GM19035 (cell line): ENCODE measurements around the gene TLR6.

Experiments
- ATAC-seq: cut with Tn5 transposase; IDR thresholded peaks from one replicate; pipeline ENCODE4 v1.9.1; 2021; ENCODE audit not compliant: unreplicated experiment

TLR6 gene

DNA sequence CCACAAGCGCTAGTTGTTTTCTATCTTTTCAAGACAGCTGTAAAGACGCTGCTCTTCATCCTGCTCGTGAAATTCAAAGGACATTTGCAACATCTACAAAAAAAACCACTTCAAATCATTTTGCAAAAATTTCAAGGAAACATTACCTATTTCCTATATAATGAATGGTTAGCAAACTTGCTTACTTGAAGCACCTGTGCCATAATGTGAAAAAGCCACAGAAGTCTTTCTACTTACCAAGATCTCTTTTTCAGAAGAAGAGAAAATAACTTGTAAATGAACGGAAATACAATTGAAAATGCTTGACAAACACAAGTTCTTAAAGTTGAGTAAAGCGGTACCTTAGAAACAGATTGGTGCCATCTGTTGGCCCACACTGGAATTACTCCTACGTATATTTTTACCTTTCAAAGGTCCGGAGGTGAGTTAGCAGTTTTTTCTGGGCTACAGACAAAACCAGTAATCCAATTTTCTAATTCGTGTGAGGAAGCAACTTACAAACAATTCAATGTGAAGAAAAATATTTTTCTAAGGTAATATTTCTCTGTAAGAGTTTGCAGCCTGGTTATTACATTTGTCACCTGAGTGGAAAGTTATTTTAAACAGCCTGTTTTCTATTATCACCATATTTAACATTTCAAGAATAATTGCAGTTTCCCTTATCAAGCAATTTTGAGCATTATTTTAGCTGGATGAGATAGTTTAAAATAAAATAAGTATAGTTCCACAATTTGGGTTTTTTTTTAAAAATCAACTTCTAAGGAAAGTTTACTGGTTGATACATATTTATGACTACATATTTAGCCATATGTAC lies at the start of gene TLR6:
TLR6 (minus strand) TSS at position 294 of the 814 bp plus-strand sequence. CDS start 27,344 bp downstream, outside the sequence.
- peak; percentile 50 for ATAC-seq

DNA sequence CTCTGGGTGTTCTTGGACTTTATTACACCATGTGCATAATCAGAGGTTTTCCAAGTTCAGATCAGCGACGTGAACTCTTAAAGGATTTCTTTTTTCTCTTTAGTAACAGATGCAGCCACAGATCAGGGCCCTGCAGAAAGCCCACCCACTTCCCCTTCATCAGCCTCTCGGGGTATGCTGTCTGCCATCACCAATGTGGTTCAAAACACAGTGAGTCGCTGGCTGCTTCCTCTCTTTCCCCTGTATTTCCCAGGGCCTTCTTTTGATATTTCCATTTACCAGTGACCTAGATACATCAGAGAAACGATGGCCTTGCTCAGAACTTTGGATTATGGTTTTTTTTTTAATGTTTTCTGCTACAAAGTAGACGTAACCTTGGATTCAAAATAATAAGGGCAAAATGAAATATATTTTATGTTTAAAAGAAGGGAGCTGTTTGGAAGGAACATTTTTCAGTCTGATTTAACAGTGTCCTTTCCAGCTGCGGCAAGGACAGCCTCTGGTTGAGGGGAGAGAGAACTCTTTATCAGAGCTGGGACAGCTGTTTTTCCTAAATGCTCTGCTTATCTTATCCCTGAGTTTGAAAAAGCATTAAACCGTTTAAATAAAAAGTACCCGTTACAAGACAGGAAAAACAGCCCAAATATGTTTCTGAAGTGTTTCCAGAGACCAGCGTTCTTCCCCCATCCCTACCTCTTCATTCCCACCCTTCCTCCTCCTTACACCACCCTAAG lies 49.2 kb upstream of the TLR6 start:
- ATAC-seq, result no peak

DNA sequence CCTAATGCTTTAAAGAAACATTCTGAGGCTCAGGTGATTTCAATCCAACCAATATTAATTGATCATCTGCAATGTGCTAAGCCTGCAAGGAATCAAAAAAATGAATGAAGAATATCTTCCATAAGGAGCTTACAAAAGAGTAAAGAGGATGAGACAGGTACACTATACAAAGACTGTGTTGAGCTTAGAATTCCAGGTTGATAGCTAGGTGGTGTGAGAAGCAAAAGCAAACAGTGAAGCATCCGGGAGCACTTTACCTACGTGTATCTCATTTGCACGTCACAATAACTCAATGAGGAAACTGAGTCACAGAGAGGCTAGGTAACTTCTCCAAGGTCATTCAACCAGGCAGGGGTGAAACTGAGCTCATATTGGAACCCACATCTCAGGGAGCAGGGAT lies 48.1 kb upstream of the TLR6 start:
- no peak for ATAC-seq

DNA sequence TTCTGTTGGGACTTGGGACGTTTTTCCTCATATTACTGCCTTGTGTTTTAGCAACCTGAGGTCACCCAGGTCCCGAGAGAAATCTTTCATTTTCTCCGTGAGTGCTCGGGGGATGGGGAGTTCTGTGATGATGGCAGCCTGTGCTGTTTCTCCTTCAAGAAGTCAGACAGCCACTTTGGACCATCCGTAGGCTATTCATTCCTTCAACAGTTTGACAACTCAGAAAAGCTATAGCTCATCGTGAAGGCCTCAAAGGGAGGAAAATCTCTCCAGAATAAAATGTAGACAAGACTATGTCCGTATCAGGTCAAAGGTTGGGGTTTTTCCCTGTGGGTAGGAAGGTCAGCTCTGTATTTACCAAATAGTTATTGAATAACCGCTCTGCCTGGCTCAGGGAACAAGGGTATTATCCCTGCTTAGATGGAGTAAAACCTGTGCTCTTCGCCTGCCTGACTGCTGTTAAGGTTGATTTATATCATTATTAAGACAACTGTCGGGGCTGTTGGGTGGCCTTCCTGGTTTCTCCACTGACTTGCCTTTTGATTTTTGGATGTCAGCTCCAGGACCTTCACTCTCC lies 47.6 kb upstream of the TLR6 start:
- ATAC-seq, result no peak

DNA sequence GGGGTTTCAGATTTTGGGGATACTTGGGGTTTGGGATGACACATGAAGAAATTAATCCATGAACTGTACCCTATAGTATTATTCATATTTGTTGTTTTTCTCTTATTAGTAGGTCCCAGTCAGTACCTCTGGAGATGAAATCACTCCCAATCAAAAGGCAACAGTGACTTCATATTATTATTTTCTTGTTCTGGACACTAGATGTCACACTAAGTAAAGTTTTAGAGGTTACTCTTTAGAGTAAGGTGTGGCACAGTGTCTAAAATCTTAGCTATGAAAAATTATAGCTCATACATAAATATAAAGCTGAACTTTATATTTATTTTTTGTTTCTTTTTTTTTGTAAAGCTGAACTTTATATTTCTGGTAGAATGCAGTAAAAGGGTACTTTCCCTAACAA lies 46.1 kb upstream of the TLR6 start:
- ATAC-seq, result no peak

DNA sequence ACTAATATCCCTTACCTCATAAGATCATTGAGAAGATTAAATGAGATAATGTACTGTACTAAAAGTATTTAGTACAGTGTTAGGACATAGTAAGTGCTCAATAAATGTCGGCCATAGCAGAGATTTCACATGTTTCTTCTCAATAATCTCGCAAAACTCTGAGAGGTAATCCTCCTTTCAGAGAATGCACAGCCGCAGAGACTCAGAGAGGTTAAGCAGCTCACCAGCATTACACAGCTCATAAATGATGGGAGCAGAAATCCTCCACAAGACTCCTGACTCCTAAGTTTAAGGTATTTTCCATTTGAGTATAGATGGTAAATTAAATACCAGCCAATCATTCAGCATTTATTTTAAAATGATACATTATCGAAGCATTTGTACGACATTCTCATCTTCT lies 45.6 kb upstream of the TLR6 start:
- no peak for ATAC-seq

DNA sequence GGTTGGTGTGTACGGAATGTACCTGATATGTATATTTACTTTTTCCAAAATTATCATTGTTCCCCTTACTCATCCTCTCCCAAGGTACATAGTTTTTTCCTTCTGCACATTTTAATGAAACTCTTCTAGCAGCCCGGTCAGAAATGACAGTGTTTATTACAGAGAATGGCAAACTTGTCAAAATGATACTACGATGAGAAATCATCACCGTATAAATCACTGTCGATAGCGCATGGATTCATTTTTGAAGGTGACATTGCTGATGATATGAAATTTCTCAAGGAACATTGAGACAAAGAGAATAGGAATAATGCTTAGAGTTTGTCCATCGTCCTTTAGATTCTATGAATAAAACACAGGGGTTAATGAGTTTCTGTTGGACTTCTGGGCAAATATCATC lies 41.6 kb upstream of the TLR6 start:
- no peak for ATAC-seq

DNA sequence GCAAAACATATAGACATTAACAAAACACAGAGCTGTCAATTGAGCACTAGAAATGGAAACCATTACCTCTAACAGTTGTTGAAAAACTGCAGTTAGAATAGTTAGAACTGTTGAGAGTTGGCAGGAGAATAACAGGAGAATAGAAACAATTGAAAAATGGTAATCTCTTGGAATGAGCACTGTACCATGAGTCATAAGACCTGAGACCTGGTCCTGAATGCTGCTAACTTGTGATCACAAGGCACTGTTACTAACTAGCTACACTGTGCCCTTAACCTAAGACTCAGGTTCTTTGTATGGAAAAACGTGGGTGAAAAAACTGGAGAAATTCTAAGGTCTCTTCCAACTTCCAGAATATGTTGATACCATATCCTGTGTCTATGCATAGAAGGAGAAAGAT lies 40.3 kb upstream of the TLR6 start:
- no peak for ATAC-seq

DNA sequence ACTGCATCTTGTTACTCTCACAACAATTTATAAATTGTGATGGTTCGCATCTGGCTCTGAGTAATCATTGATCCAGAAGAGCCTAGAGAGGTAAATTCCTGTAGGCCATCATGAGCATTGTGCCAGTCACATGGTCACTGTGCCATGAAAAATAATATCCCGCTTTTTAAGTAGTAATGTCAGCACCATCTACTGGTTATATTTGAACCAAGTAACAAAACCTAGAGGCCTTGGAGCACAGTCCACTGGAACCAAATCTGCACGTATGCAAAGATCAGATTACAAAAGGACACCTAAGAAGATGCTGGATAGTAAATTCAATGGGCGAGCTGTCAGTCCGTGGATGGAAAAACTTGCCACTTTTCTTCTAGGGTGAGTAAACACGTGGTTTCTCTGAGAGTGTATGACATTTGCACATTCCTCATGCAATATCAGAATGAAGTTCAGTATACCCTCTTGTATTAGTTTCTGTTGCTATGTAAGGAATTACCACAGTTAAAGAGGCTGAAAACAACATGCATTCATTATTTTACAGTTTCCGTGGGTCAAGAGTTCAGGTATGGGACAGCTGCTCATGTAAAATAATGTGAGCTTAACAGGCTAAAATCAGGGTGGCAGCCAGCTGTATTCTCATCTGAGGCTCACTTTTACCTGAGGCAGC lies 37.8 kb upstream of the TLR6 start:
- no peak for ATAC-seq

DNA sequence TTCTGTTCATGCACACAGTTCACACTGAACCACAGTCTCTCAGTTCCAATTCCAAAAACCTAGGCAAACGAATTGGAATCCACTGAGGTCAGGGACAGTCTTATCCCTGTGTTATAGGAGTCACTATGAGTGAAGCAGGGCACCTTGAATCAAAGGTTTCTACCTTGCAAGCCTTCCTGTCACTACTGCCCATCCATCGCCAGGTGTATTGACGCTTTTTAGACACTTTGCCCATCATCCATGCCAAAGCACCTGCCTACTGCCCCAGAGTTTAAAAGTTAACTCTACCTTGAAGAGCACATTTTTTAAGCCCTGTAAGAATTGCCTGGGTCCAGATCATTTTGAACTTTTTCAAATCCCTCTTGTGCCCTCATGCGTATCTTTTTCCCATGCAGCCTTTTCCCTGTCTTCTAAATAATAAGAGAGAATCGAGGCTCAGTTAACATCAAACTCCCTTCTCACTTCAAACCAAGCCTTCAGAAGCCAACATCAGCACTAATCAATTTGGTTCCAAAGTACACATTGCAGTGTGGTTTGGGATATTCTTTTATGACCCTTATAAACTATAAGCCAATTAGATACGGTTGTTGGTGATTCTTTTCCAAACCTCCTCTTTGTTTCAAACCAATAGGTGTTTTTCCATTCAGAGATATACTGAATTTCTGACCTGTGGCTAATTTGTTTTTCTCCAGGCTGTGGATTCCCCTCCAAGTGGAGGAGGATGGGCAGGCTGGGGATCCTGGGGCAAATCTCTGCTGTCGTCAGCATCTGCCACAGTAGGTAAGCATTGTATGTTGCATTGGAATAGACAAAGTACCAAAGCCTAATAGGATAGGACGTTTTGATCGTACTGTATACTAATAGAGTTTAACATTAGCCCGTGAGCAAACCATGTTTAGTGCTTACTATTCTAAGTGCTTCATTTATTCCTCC lies 34.7 kb upstream of the TLR6 start:
- ATAC-seq, result no peak

DNA sequence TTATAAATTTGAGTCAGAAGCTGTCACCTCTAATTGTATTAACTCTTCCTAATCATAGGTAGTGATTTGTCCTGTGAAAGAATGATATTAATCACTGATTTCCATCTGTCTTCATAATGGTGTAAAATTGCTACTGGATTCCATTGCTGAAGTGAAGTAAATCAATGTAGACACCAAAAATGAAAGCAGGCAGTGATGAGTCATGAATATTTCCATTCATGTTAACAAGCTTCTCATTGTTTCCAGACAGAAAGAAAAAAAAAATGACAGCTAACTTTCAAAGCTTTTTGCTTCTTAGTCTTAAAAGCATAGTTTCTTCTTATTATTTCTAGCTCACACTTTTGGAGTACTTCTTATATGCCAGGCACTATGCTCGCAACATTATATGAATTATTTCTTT lies 32.5 kb upstream of the TLR6 start:
- no peak for ATAC-seq

GRCh38 chr4:38884254-38884653 lies 27.6 kb upstream of the TLR6 start:
- no peak for ATAC-seq

GRCh38 chr4:38876636-38877035 lies 20.0 kb upstream of the TLR6 start:
- ATAC-seq, result no peak

DNA sequence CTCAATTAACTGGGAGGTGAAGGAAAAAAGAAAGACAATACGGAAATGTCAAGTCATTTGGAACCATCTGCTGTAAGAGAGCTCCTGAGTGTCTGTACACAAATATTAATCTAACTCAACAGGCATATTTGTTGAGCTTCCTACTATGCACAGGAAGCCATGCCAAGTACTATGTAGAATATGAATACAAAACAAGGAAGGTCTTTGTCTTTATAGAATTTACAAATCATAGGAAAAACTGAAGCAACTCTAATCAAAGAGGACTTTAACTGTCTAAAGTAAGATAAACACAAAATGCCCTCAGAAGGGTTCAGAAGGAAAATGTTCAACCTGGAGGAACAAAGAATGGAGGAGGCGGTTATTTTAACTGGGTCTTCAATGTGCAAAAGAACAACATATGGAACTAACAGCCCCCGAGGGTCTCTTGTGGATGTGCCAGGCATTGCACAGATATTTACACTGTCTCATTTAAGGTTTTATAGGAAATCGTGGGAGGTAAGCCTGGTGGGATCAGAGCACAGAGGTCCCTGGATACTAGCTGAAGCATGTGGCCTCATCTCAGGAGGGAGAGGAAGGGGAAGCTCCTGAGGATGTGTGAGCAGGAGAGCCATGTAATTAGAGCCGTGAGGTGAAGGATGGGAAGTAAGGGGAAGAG lies 16.8 kb upstream of the TLR6 start:
- ATAC-seq, result no peak

DNA sequence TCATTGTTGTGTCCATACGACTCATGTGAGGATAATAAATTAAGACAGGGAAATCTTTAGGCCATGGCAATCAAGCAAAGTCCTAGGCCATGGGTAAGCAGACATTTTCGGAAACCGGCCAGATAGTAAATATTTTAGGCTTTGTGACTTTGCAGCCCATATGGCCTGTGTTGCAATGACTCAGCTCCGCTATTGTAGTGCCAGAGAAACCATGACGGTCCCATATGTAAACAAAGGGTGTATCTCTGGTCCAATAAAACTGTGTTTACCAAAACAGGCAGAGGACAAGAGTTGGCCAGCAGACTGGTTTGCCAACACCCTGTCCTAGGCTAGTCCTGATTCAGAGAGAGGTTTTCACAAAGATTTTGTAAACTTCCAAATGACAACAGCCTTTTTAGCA lies 16.0 kb upstream of the TLR6 start:
- ATAC-seq, result no peak

DNA sequence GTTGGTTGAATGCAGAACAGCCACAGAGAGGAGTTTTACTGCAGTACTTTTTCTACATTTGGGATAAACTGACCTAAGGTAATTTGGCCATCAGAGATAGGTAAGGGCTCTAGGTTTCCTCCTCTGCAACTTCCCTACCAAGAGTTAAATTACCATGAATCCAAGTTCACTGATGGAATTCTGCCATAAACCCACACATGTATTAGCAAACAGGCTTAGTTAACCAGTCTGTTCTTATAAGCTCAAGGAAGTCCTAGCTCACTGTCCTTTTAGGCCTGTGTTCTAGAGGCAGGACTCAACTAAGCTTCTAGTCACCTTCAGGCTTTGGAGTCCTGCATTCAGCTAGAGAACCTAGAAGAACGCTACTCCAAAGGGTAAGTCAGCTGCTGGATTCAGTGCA lies 15.0 kb upstream of the TLR6 start:
- no peak for ATAC-seq

DNA sequence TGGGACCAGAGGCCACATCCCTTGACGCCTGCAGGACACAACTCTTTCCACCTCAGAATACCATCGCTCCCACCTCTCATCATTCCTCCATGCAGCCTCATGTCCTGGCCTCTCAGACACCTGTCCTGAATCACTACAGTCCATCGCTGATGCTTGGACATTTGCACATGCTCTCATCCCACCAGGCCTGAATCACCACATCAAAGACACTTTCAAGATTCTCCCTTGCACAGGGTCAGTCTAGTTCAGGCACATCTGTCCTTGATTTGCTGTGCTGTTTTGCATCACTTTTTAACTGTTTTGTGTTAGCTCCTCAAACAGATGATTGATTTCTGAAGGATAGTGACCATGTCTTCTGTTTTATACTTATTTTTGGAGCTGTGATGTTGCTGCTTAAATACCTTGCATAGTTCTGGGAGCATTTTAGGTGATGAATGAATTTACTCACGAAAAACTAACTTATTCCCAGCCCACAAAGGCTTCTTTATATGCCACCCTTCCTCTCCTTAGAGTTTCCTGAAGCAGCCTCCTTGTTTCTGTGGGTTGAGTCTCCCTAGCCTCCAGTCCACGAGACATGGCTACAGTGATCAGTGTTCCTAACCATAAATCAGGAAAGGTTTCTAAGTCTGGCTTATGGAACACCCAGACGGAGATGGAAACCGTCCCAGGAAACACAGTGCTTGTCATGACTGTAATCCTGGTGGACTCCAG lies 13.6 kb upstream of the TLR6 start:
- ATAC-seq, result no peak

GRCh38 chr4:38869511-38869910 lies 12.9 kb upstream of the TLR6 start:
- ATAC-seq, result no peak
